Measurements from ENCODE around the gene FOXL3.

DNA sequence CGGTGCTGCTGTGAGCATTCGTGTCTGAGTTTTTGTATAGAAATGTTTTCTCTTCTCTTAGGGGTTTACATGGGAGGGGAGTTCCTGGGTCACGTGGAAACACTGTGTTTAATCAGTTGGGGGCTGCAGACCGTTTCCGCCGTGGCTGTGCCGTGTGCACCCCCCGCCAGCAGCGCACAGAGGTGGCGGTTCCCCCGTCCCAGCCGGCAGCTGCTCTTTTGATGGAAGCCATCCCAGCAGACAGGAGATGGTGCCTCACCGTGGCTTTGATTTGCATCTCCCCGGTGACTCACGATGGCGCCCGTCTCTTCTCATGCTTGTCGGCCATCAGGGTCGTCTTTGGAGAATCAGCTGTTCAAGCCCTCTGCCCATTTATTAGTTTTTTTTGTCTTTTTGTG lies 34.9 kb upstream of the FOXL3 start:
- no peak for TF ChIP-seq EZH2 (IDR thresholded peaks at IDR 0.05)
- no peak for TF ChIP-seq POLR2AphosphoS5 (IDR thresholded peaks at IDR 0.05; ENCODE audit: borderline replicate concordance, low read depth, low read length)
- no peak for TF ChIP-seq FOXP2 (optimal IDR thresholded peaks at IDR 0.05; ENCODE audit: control extremely low read depth, extremely low read length, insufficient read depth)
